ENCODE data around the gene ACSS1.

The ACSS1 gene

DNA sequence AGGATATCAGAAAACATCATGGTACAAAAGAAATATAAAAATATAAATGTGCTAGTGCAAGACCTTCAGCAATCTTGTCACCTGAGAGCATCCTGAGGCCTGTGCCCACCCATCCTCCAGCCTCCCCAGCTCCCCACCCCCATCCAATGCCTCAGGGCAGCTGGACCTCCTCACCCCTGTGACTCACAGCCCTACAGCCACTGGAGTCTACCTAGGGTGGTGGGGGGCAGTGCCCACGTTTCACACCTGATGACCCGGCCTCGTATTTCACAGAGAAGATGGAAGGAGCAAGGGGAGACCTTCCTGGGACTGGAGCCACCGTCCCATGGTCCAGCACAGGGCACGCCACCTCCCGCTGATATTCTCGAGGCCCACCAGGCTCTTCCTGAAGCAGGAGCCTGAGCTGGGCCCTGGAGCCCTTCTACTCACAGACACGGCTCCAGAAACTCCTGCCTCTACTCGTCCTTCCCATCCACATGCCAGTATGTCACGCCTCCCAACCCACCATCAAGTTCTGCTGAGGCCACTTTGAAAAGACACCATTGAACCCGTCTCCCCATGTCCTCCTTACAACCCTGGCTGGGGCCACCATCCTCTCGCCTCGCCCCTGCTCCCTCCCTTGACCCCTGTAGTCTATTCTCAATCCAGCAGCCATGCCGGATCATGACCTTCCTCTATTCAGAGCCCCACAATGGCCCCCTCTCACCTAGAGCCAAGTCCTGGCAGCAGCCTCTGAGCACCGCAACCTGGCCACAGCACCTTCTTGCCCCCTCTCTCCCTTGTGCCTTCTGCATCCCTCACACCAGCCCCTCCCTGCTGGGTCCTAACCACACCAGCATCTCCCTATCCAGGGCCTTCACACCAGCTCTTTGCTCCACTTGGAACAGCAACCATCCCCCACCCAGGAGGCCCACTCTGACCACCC, 78.6 kb downstream of the ACSS1 start:
- DNase-seq = no peak
- in situ Hi-C loops (cut with HindIII; ENCODE audit: low pct_ligation_motif_present, low sequenced_read_pairs) = no loop called here
- TF ChIP-seq CTCF (IDR thresholded peaks at IDR 0.05; ENCODE audit: low read depth, low read length, missing control alignments) = no peak

GRCh38 chr20:24978513-24978912, 79.4 kb downstream of the ACSS1 start:
- H3K27me3 ChIP-seq (replicated peaks) = no peaks in the 10 kb centered on the region
- DNase-seq = no peak
- no peak overlapping the region for H3K4me3 ChIP-seq (ENCODE audit: low read depth, low read length)
- TF ChIP-seq CTCF (IDR thresholded peaks at IDR 0.05; ENCODE audit: low read depth, low read length, missing control alignments) = no peak
- peaks cover 16% of the 10 kb centered on the region for H3K36me3 ChIP-seq (replicated peaks)
- H3K27ac ChIP-seq = no peak overlapping the region
- in situ Hi-C loops (cut with HindIII; ENCODE audit: low pct_ligation_motif_present, low sequenced_read_pairs) = no loop called here

More for the DNA sequence above, 78.6 kb downstream of the ACSS1 start:
- Histone ChIP-seq H3K36me3 (replicated peaks) (peaks cover 15% of the 10 kb centered on the region), H3K27ac (no peak overlapping the region), H3K27me3 (replicated peaks) (no peaks in the 10 kb centered on the region), H3K4me3 (ENCODE audit: low read depth, low read length) (no peak overlapping the region)

DNA sequence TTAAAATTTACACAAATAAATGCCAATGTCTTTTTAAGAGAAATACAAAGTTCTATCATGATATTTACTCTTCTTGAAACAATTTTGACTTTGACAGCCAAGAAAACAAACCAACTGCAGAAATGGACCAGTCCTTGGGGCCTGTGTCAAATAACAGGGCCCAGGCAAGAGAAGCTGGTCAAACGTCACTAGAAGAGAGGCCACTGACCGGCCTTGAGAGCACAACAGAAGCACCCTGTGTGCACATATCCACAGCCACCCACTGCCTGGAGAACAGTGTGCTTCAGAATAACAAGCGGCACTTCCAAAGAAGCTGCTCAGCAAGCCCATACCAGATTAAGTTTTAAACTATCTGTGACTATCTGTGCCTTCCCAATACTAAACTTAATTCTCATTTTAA, 80.1 kb downstream of the ACSS1 start:
- DNase-seq = no peak
- TF ChIP-seq CTCF (IDR thresholded peaks at IDR 0.05; ENCODE audit: low read depth, low read length, missing control alignments) = no peak
- peaks cover 18% of the 10 kb centered on the region for H3K36me3 ChIP-seq (replicated peaks)
- H3K4me3 ChIP-seq (ENCODE audit: low read depth, low read length) = no peak overlapping the region
- H3K27ac ChIP-seq = no peak overlapping the region
- in situ Hi-C loops (cut with HindIII; ENCODE audit: low pct_ligation_motif_present, low sequenced_read_pairs) = no loop called here
- H3K27me3 ChIP-seq (replicated peaks) = no peaks in the 10 kb centered on the region

DNA sequence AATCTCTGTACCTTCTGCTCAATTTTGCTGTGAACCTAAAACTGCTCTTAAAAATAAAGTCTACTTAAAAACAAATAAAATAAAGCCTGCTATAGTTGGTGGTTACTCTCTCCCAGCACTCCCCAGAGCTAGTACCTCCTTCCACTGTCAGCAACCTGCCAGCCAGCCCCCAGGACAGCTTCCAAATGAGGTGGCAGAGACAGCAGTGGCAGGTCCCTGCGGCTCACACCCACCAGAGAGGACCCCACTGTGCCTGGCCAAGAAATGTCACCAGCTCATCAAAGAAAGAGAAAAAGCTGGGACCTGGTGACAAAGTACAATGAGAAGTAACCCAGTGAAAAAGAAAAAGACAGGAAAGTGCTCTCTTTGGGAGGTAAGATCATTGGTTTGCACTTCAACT, 80.6 kb downstream of the ACSS1 start:
- DNase-seq = no peak
- no peak overlapping the region for H3K27ac ChIP-seq
- no peak overlapping the region for H3K4me3 ChIP-seq (ENCODE audit: low read depth, low read length)
- TF ChIP-seq CTCF (IDR thresholded peaks at IDR 0.05; ENCODE audit: low read depth, low read length, missing control alignments) = no peak
- no peaks in the 10 kb centered on the region for H3K27me3 ChIP-seq (replicated peaks)
- in situ Hi-C loops (cut with HindIII; ENCODE audit: low pct_ligation_motif_present, low sequenced_read_pairs) = no loop called here
- peaks cover 22% of the 10 kb centered on the region for H3K36me3 ChIP-seq (replicated peaks)

DNA sequence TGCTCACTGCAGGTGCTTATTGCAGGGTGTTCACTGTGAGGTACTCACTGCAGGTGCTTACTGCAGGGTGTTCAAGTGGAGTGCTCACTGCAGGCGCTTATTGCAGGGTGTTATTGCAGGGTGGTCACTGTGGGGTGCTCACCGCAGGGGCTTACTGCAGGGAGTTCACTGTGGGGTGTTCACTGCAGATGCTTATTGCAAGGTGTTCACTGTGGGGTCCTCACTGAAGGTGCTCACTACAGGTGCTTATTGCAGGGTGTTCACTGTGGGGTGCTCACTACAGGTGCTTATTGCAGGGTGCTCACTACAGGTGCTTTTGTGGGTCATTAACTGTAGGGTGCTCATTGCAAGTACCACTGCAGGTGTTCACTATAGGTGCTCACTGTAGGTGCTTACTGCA, 85.6 kb downstream of the ACSS1 start:
- Histone ChIP-seq H3K27me3 (replicated peaks) (no peaks in the 10 kb centered on the region), H3K36me3 (replicated peaks) (peaks cover 28% of the 10 kb centered on the region)
- in situ Hi-C loops (cut with HindIII; ENCODE audit: low pct_ligation_motif_present, low sequenced_read_pairs) = no loop called here

More for the DNA sequence above, 85.6 kb downstream of the ACSS1 start:
- Histone ChIP-seq H3K27ac (no peak overlapping the region), H3K4me3 (ENCODE audit: low read depth, low read length) (no peak overlapping the region)
- no peak for TF ChIP-seq CTCF (IDR thresholded peaks at IDR 0.05; ENCODE audit: low read depth, low read length, missing control alignments)
- DNase-seq = no peak
